RKO (cell line): Measurements from ENCODE around the gene ACTRT2.

Experiments
- DNase-seq: peaks from one replicate; pipeline ENCODE4 v3.0.0-alpha.2; 2016; ENCODE audit warnings: low spot score

ACTRT2 gene

GRCh38 chr1:3021233-3021671 is at the start of gene ACTRT2:
ACTRT2 (plus strand) TSS chr1:3021467; CDS start chr1:3021687, 220 bp downstream.
- no peak for DNase-seq

GRCh38 chr1:2971609-2972008 is 49.7 kb upstream of the ACTRT2 start:
- no peak for DNase-seq

- no peak for DNase-seq
Observed at GRCh38 chr1:2972011-2972878, 49.0 kb upstream of the ACTRT2 start.

GRCh38 chr1:2972879-2973575 is 48.2 kb upstream of the ACTRT2 start:
- no peak for DNase-seq

- no peak for DNase-seq
Observed at GRCh38 chr1:2973601-2974593, 47.4 kb upstream of the ACTRT2 start.

GRCh38 chr1:2974701-2975301 is 46.5 kb upstream of the ACTRT2 start:
- no peak for DNase-seq

GRCh38 chr1:2975466-2976179 is 45.6 kb upstream of the ACTRT2 start:
- no peak for DNase-seq

- no peak for DNase-seq
Observed at GRCh38 chr1:2976180-2976562, 45.1 kb upstream of the ACTRT2 start.

- DNase-seq, result no peak
Observed at GRCh38 chr1:2977886-2978611, 43.2 kb upstream of the ACTRT2 start.

GRCh38 chr1:2978691-2979190 is 42.5 kb upstream of the ACTRT2 start:
- no peak for DNase-seq

- DNase-seq, result no peak
Observed at GRCh38 chr1:2979191-2980072, 41.8 kb upstream of the ACTRT2 start.

- no peak for DNase-seq
Observed at GRCh38 chr1:2980073-2980791, 41.0 kb upstream of the ACTRT2 start.

- DNase-seq, result no peak
Observed at GRCh38 chr1:2980849-2981248, 40.4 kb upstream of the ACTRT2 start.

GRCh38 chr1:2981388-2981787 is 39.9 kb upstream of the ACTRT2 start:
- DNase-seq, result no peak

- DNase-seq, result no peak
Observed at GRCh38 chr1:2981981-2982614, 39.2 kb upstream of the ACTRT2 start.

- no peak for DNase-seq
Observed at GRCh38 chr1:2982615-2983318, 38.5 kb upstream of the ACTRT2 start.

- DNase-seq, result no peak
Observed at GRCh38 chr1:2983319-2983705, 38.0 kb upstream of the ACTRT2 start.
